Measurements from ENCODE around the gene CTDP1. TPM values are rescaled to one million over a fixed set of nuclear protein-coding genes. Genes with fewer than 3 reads are reported as not detected.
A peak's percentile ranks its signal among the peaks of the same experiment; 100 is the strongest.

Gene CTDP1
- total and polyA plus RNA-seq, 2 experiments from 2014 or later: 23.3 to 30.2 TPM

- Histone ChIP-seq H3K27me3 (peaks cover 6% of the 10 kb centered on the region), H3K4me3 (no peak overlapping the region), H3K4me1 (ENCODE audit: low read depth) (no peaks in the 10 kb centered on the region), H3K27ac (no peak overlapping the region), H3K9me3 (ENCODE audit: low read depth) (no peaks in the 10 kb centered on the region), H3K36me3 (no peaks in the 10 kb centered on the region)
- peak in 1 of 2 donors; percentile 50 for DNase-seq (ENCODE audit: low read depth in 1 of 2, low spot score in 1 of 2)
- no peak for TF ChIP-seq CTCF (IDR thresholded peaks at IDR 0.05; ENCODE audit: low read depth, low read length)
Observed at GRCh38 chr18:79642626-79643025, 37.0 kb upstream of the CTDP1 start.

GRCh38 chr18:79643054-79643984 lies 36.3 kb upstream of the CTDP1 start:
- Histone ChIP-seq H3K36me3 (no peaks in the 10 kb centered on the region), H3K4me3 (no peak overlapping the region), H3K27ac (no peak overlapping the region), H3K27me3 (no peaks in the 10 kb centered on the region), H3K4me1 (ENCODE audit: low read depth) (no peaks in the 10 kb centered on the region), H3K9me3 (ENCODE audit: low read depth) (no peaks in the 10 kb centered on the region)
- TF ChIP-seq CTCF (IDR thresholded peaks at IDR 0.05; ENCODE audit: low read depth, low read length): no peak
- no peak for DNase-seq (ENCODE audit: low read depth in 1 of 2, low spot score in 1 of 2)

GRCh38 chr18:79644006-79644665 lies 35.5 kb upstream of the CTDP1 start:
- H3K27ac ChIP-seq: no peak overlapping the region
- H3K4me1 ChIP-seq (ENCODE audit: low read depth): no peaks in the 10 kb centered on the region
- no peaks in the 10 kb centered on the region for H3K9me3 ChIP-seq (ENCODE audit: low read depth)
- TF ChIP-seq CTCF (IDR thresholded peaks at IDR 0.05; ENCODE audit: low read depth, low read length): peak; percentile 93
- no peak overlapping the region for H3K4me3 ChIP-seq
- H3K36me3 ChIP-seq: no peaks in the 10 kb centered on the region
- peak; percentile 66 to 67 for DNase-seq (ENCODE audit: low read depth in 1 of 2, low spot score in 1 of 2)
- no peaks in the 10 kb centered on the region for H3K27me3 ChIP-seq

GRCh38 chr18:79644666-79645057 lies 34.9 kb upstream of the CTDP1 start:
- H3K27ac ChIP-seq: no peak overlapping the region
- DNase-seq (ENCODE audit: low read depth in 1 of 2, low spot score in 1 of 2): peak in 1 of 2 donors; percentile 44
- H3K4me1 ChIP-seq (ENCODE audit: low read depth): no peaks in the 10 kb centered on the region
- no peaks in the 10 kb centered on the region for H3K9me3 ChIP-seq (ENCODE audit: low read depth)
- no peak for TF ChIP-seq CTCF (IDR thresholded peaks at IDR 0.05; ENCODE audit: low read depth, low read length)
- no peak overlapping the region for H3K4me3 ChIP-seq
- H3K27me3 ChIP-seq: no peaks in the 10 kb centered on the region
- no peaks in the 10 kb centered on the region for H3K36me3 ChIP-seq

- no peak overlapping the region for H3K4me3 ChIP-seq
- TF ChIP-seq CTCF (IDR thresholded peaks at IDR 0.05; ENCODE audit: low read depth, low read length): no peak
- no peaks in the 10 kb centered on the region for H3K9me3 ChIP-seq (ENCODE audit: low read depth)
- DNase-seq (ENCODE audit: low read depth in 1 of 2, low spot score in 1 of 2): peak in 1 of 2 donors; percentile 43
- H3K27me3 ChIP-seq: no peaks in the 10 kb centered on the region
- H3K4me1 ChIP-seq (ENCODE audit: low read depth): no peaks in the 10 kb centered on the region
- H3K36me3 ChIP-seq: no peaks in the 10 kb centered on the region
- no peak overlapping the region for H3K27ac ChIP-seq
Observed at GRCh38 chr18:79645291-79645983, 34.2 kb upstream of the CTDP1 start.
